Keratinocyte (primary cell): Measurements from ENCODE around the gene ATXN7. TPM values are rescaled to one million over a fixed set of nuclear protein-coding genes. Genes with fewer than 3 reads are reported as not detected.

ENCODE experiments used
- DNase-seq: peaks from one replicate; pipeline ENCODE4 v3.0.0-alpha.2; 2011; ENCODE audit warnings: low read depth, missing footprints, low spot score
- FAIRE-seq: peaks from 2 replicates; lab custom pipeline; 2011; peaks lifted over from hg19 to GRCh38; lab: Jason Lieb, UNC
- H2AFZ ChIP-seq: 2 replicates; pipeline ENCODE4 v1.6.0; 2012; ENCODE audit warnings: low read length, control low read depth, inconsistent platforms; ENCODE audit not compliant: control insufficient read depth
- H3K27ac ChIP-seq: 2 replicates; pipeline ENCODE4 v1.5.1; 2011; ENCODE audit warnings: low read length; ENCODE audit not compliant: control insufficient read depth, insufficient read depth
- H3K27me3 ChIP-seq: 3 replicates; pipeline ENCODE4 v1.6.0; 2011; ENCODE audit warnings: low read length; ENCODE audit not compliant: control insufficient read depth, insufficient read depth; ENCODE audit errors: extremely low read depth
- H3K36me3 ChIP-seq, 2 experiments: 2 replicates in 1 of 2; 3 replicates in 1 of 2; pipeline ENCODE4 v1.5.1; 2011; ENCODE audit warnings: low read length in 2 of 2, mild to moderate bottlenecking in 1 of 2; ENCODE audit not compliant: control insufficient read depth in 2 of 2, insufficient read depth in 2 of 2; ENCODE audit errors: extremely low read depth in 1 of 2
- H3K4me1 ChIP-seq: 3 replicates; pipeline ENCODE4 v1.5.1; 2011; ENCODE audit warnings: low read length; ENCODE audit not compliant: control insufficient read depth, insufficient read depth; ENCODE audit errors: extremely low read depth
- H3K4me2 ChIP-seq: 3 replicates; pipeline ENCODE4 v1.6.0; 2011; ENCODE audit warnings: low read depth, low read length; ENCODE audit not compliant: control insufficient read depth, insufficient read depth; ENCODE audit errors: extremely low read depth
- H3K4me3 ChIP-seq, 3 experiments: fragments of 200-600 bp in 1 of 3; sonication (generic) in 1 of 3; 2 replicates in 2 of 3; 3 replicates in 1 of 3; pipeline ENCODE4 v1.5.1; 2011 to 2016; ENCODE audit warnings: low read length in 3 of 3, mild to moderate bottlenecking in 3 of 3, control low read depth in 2 of 3, inconsistent platforms in 1 of 3, low read depth in 1 of 3, mixed read lengths in 1 of 3, mixed run types in 1 of 3, moderate library complexity in 1 of 3; ENCODE audit not compliant: control insufficient read depth in 2 of 3, insufficient read depth in 2 of 3; ENCODE audit errors: extremely low read depth in 1 of 3
- H3K79me2 ChIP-seq: 2 replicates; pipeline ENCODE4 v1.6.0; 2012; ENCODE audit warnings: low read length; ENCODE audit not compliant: control insufficient read depth, insufficient read depth
- H3K9ac ChIP-seq: 3 replicates; pipeline ENCODE4 v1.6.0; 2011; ENCODE audit warnings: low read length; ENCODE audit not compliant: control insufficient read depth, insufficient read depth; ENCODE audit errors: extremely low read depth
- H3K9me1 ChIP-seq: 3 replicates; pipeline ENCODE4 v1.6.0; 2011; ENCODE audit warnings: low read length; ENCODE audit not compliant: control insufficient read depth, insufficient read depth; ENCODE audit errors: extremely low read depth
- H3K9me3 ChIP-seq: 2 replicates; pipeline ENCODE4 v1.5.1; 2012; ENCODE audit warnings: low read depth, low read length; ENCODE audit not compliant: control insufficient read depth
- H4K20me1 ChIP-seq: 3 replicates; pipeline ENCODE4 v1.6.0; 2011; ENCODE audit warnings: low read length; ENCODE audit not compliant: control insufficient read depth, insufficient read depth; ENCODE audit errors: extremely low read depth
- CTCF ChIP-seq, 3 experiments: IDR thresholded peaks in 1 of 3; conservative IDR thresholded peaks in 1 of 3; optimal IDR thresholded peaks in 1 of 3; 2 replicates in 2 of 3; 3 replicates in 1 of 3; pipeline versions ENCODE3 to v1.5.1; 2011; ENCODE audit warnings: low read length in 3 of 3, mild to moderate bottlenecking in 3 of 3, moderate library complexity in 2 of 3, control low read depth in 1 of 3, inconsistent platforms in 1 of 3; ENCODE audit not compliant: insufficient read depth in 2 of 3; ENCODE audit errors: extremely low read depth in 1 of 3
- EZH2 ChIP-seq: IDR thresholded peaks from one replicate; pipeline ENCODE4 v1.6.1; 2012; ENCODE audit warnings: inconsistent platforms, mild to moderate bottlenecking, low read length, moderate library complexity
- dilution Hi-C: fragments of 300-500 bp; cut with MboI; formaldehyde crosslinking; loops from one replicate; pipeline ENCODE4 v1.7.0; 2020; ENCODE audit warnings: low sequenced_read_pairs; ENCODE audit not compliant: extremely low pct_ligation_motif_present
- polyA plus RNA-seq, 5 experiments: library from polyadenylated mRNA; depleted of rRNA in 3 of 5; stranded (reverse) in 3 of 5; stranded (forward) in 1 of 5; unstranded in 1 of 5; fragments of >200 nt; gene quantifications; 1 replicate in 1 of 5; 2 replicates in 3 of 5; 3 replicates in 1 of 5; pipeline versions ENCODE4 v1.2.1 to v1.2.3, GENCODE V29; 2011 to 2012; ENCODE audit warnings: missing spikeins in 2 of 5, low read depth in 1 of 5, low replicate concordance in 1 of 5

ATXN7 gene
- polyA plus RNA-seq, 1 donor (not counting 4 experiments of a cell fraction or from before 2014, with no cell fraction given): 8.8 TPM

- Histone ChIP-seq H3K27me3 (no peaks in the 10 kb centered on the region), H3K36me3 (peaks cover 17 to 18% of the 10 kb centered on the region in 2 experiments), H3K79me2 (peaks cover 16% of the 10 kb centered on the region), H3K9me1 (no peaks in the 10 kb centered on the region), H2AFZ (no peak overlapping the region), H3K27ac (peak overlapping the region; percentile 71), H3K4me2 (peak overlapping the region; percentile 57), H3K4me1 (peaks cover 50% of the 10 kb centered on the region), H4K20me1 (no peaks in the 10 kb centered on the region), H3K4me3 (no peak overlapping the region), H3K9me3 (no peaks in the 10 kb centered on the region), H3K9ac (no peak overlapping the region)
- DNase-seq: no peak
- no peak for FAIRE-seq
- dilution Hi-C loops: no loop called here
- TF ChIP-seq CTCF (optimal IDR thresholded peaks at IDR 0.05 in 1 of 3, IDR thresholded peaks at IDR 0.05 in 1 of 3, conservative IDR thresholded peaks at IDR 0.05 in 1 of 3; ENCODE audit: extremely low read depth in 1 of 3, insufficient read depth in 2 of 3, low read length in 3 of 3) (no peak), EZH2 (no peak)
Observed at GRCh38 chr3:63976872-63977200, 113.2 kb downstream of the ATXN7 start.

- H2AFZ ChIP-seq: no peak overlapping the region
- peak overlapping the region; percentile 71 for H3K27ac ChIP-seq
- peaks cover 14% of the 10 kb centered on the region for H3K79me2 ChIP-seq
- H3K9me3 ChIP-seq: no peaks in the 10 kb centered on the region
- H3K36me3 ChIP-seq: peaks cover 21 to 22% of the 10 kb centered on the region in 2 experiments
- H3K9ac ChIP-seq: no peak overlapping the region
- TF ChIP-seq CTCF (optimal IDR thresholded peaks at IDR 0.05 in 1 of 3, IDR thresholded peaks at IDR 0.05 in 1 of 3, conservative IDR thresholded peaks at IDR 0.05 in 1 of 3; ENCODE audit: extremely low read depth in 1 of 3, insufficient read depth in 2 of 3, low read length in 3 of 3) (no peak), EZH2 (no peak)
- DNase-seq (no peak), FAIRE-seq (no peak)
- H3K4me1 ChIP-seq: peaks cover 50% of the 10 kb centered on the region
- H3K4me3 ChIP-seq: no peak overlapping the region
- H4K20me1 ChIP-seq: no peaks in the 10 kb centered on the region
- H3K9me1 ChIP-seq: no peaks in the 10 kb centered on the region
- H3K27me3 ChIP-seq: no peaks in the 10 kb centered on the region
- peak overlapping the region; percentile 9 for H3K4me2 ChIP-seq
- dilution Hi-C loops: no loop called here
Observed at GRCh38 chr3:63977893-63978292, 114.2 kb downstream of the ATXN7 start.
